Nephron (organoid): ENCODE measurements around the gene LDB3.
A peak's percentile ranks its signal among the peaks of the same experiment; 100 is the strongest.

Experiments
- H3K27ac Mint-ChIP-seq, 3 experiments: 2 replicates each; pipeline ENCODE4 v1.8.0; 2020; ENCODE audit warnings: mixed read lengths in 3 of 3, mild to moderate bottlenecking in 2 of 3, moderate library complexity in 1 of 3
- H3K27me3 Mint-ChIP-seq: 2 replicates; pipeline ENCODE4 v1.8.0; 2021; ENCODE audit warnings: low read depth, mild to moderate bottlenecking, moderate library complexity, mixed read lengths
- H3K36me3 Mint-ChIP-seq: 2 replicates; pipeline ENCODE4 v1.8.0; 2020; ENCODE audit warnings: low read depth, mixed read lengths
- H3K4me1 Mint-ChIP-seq: 2 replicates; pipeline ENCODE4 v1.8.0; 2020; ENCODE audit warnings: mixed read lengths
- H3K4me3 Mint-ChIP-seq, 3 experiments: 2 replicates each; pipeline ENCODE4 v1.8.0; 2020; ENCODE audit warnings: mild to moderate bottlenecking in 3 of 3, mixed read lengths in 3 of 3, moderate library complexity in 2 of 3
- H3K9me3 Mint-ChIP-seq: 2 replicates; pipeline ENCODE4 v1.8.0; 2020; ENCODE audit warnings: mixed read lengths
- CTCF ChIP-seq, 3 experiments: fragments of 200-600 bp; sonication (generic); IDR thresholded peaks; one replicate each; pipeline ENCODE4 v1.5.0; 2021; ENCODE audit warnings: antibody characterized with exemption in 3 of 3; ENCODE audit not compliant: unreplicated experiment in 3 of 3

The LDB3 gene

GRCh38 chr10:86768412-86769062 is 100.2 kb downstream of the LDB3 start:
- Mint-ChIP-seq H3K4me1 (peaks cover 60% of the 10 kb centered on the region), H3K27ac (peak overlapping the region in 2 of 3 experiments; percentile 30 to 60), H3K27me3 (no peaks in the 10 kb centered on the region)

GRCh38 chr10:86769991-86770390 is 101.7 kb downstream of the LDB3 start:
- TF ChIP-seq CTCF (IDR thresholded peaks at IDR 0.05; ENCODE audit: unreplicated experiment in 3 of 3) = no peak
- H3K4me1 Mint-ChIP-seq = peaks cover 63% of the 10 kb centered on the region
- H3K9me3 Mint-ChIP-seq = no peaks in the 10 kb centered on the region
- H3K27ac Mint-ChIP-seq = peak overlapping the region in 1 of 3 experiments; percentile 42
- H3K36me3 Mint-ChIP-seq = peaks cover 3% of the 10 kb centered on the region
- no peak overlapping the region for H3K4me3 Mint-ChIP-seq
- no peaks in the 10 kb centered on the region for H3K27me3 Mint-ChIP-seq

More at GRCh38 chr10:86768412-86769062, 100.2 kb downstream of the LDB3 start:
- TF ChIP-seq CTCF (IDR thresholded peaks at IDR 0.05; ENCODE audit: unreplicated experiment in 3 of 3) = no peak
- Mint-ChIP-seq H3K4me3 (no peak overlapping the region), H3K9me3 (no peaks in the 10 kb centered on the region), H3K36me3 (peaks cover 6% of the 10 kb centered on the region)

- H3K4me1 Mint-ChIP-seq = peaks cover 66% of the 10 kb centered on the region
- no peak for TF ChIP-seq CTCF (IDR thresholded peaks at IDR 0.05; ENCODE audit: unreplicated experiment in 3 of 3)
- H3K9me3 Mint-ChIP-seq = no peaks in the 10 kb centered on the region
- no peak overlapping the region for H3K27ac Mint-ChIP-seq
- H3K4me3 Mint-ChIP-seq = no peak overlapping the region
- no peaks in the 10 kb centered on the region for H3K27me3 Mint-ChIP-seq
- peaks cover 3% of the 10 kb centered on the region for H3K36me3 Mint-ChIP-seq
These were observed 102.2 kb downstream of the LDB3 start for GRCh38 chr10:86770412-86770960.

DNA sequence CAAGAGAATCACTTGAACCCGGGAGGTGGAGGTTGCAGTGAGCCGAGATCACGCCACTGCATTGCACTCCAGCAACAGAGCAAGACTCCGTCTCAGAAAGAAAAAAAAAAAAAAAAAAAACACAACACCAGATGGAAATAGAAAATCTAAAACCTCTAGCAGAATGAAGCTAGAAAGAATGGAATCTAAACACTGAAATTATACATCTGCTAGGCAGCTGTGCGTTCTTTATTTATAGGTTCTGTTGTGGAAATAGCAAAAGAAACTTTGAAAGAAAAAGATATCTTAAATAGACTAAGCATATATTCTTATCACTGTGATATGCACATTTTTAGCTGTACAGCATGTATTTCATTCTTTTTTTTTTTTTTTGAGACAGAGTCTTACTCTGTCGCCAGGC is 105.2 kb downstream of the LDB3 start:
- Mint-ChIP-seq H3K27me3 (no peaks in the 10 kb centered on the region), H3K4me1 (peaks cover 64% of the 10 kb centered on the region), H3K4me3 (no peak overlapping the region), H3K36me3 (peaks cover 6% of the 10 kb centered on the region), H3K9me3 (no peaks in the 10 kb centered on the region), H3K27ac (no peak overlapping the region)
- TF ChIP-seq CTCF (IDR thresholded peaks at IDR 0.05; ENCODE audit: unreplicated experiment in 3 of 3) = no peak

- Mint-ChIP-seq H3K27me3 (no peaks in the 10 kb centered on the region), H3K9me3 (peaks cover 4% of the 10 kb centered on the region), H3K36me3 (peaks cover 22% of the 10 kb centered on the region), H3K4me1 (peaks cover 51% of the 10 kb centered on the region), H3K4me3 (no peak overlapping the region), H3K27ac (peak overlapping the region; percentile 6 to 14 (median 12))
- TF ChIP-seq CTCF (IDR thresholded peaks at IDR 0.05; ENCODE audit: unreplicated experiment in 3 of 3) = no peak
These were observed 107.0 kb downstream of the LDB3 start for GRCh38 chr10:86775056-86775869.
